Upper lobe of right lung (tissue), 1 donor: Measurements from ENCODE around the gene KHDRBS1. TPM values are rescaled to one million over a fixed set of nuclear protein-coding genes. Genes with fewer than 3 reads are reported as not detected.
A peak's percentile ranks its signal among the peaks of the same experiment; 100 is the strongest.

Source experiments
- ATAC-seq: fragments of 200-7000 bp; cut with Tn5 transposase; one replicate; pipeline ENCODE4 v1.9.1; 2020; ENCODE audit warnings: mild to moderate bottlenecking, moderate library complexity
- DNase-seq: peaks from one replicate; pipeline ENCODE4 v3.0.0-alpha.2; 2020
- H3K27ac ChIP-seq: fragments of 200-600 bp; one replicate; pipeline ENCODE4 v1.8.0; 2022
- H3K27me3 ChIP-seq: fragments of 200-600 bp; one replicate; pipeline ENCODE4 v1.8.0; 2022; ENCODE audit warnings: mild to moderate bottlenecking
- H3K36me3 ChIP-seq: fragments of 200-600 bp; one replicate; pipeline ENCODE4 v1.8.0; 2022
- H3K4me1 ChIP-seq: fragments of 200-600 bp; one replicate; pipeline ENCODE4 v1.8.0; 2022
- H3K4me3 ChIP-seq: fragments of 200-600 bp; one replicate; pipeline ENCODE4 v1.8.0; 2022; ENCODE audit warnings: mild to moderate bottlenecking
- H3K9me3 ChIP-seq: fragments of 200-600 bp; one replicate; pipeline ENCODE4 v1.8.0; 2022
- intact Hi-C: fragments of 100-400 bp; cut with DNase I; formaldehyde crosslinking; loops from one replicate; pipeline ENCODE4 v1.11.0; 2022
- total RNA-seq: library from RNA; stranded (reverse); fragmentation: NEBNext Ultra II Directional; extraction: Animal tissue kit (Norgen Biotek cat#: 25700); gene quantifications from one replicate; pipeline ENCODE4 v1.2.1, GENCODE V29; 2021
- TF ChIP-seq, protein P1 (sequence below): fragments of 200-600 bp; IDR thresholded peaks from one replicate; pipeline ENCODE4 v1.8.0; 2022; ENCODE audit warnings: antibody characterized with exemption
- donor health status: DM: no; HTN: yes; CAD: no; lungs with severe emphysema.

The KHDRBS1 gene
- total RNA-seq, 1 donor from 2014 or later: 81.7 TPM

DNA sequence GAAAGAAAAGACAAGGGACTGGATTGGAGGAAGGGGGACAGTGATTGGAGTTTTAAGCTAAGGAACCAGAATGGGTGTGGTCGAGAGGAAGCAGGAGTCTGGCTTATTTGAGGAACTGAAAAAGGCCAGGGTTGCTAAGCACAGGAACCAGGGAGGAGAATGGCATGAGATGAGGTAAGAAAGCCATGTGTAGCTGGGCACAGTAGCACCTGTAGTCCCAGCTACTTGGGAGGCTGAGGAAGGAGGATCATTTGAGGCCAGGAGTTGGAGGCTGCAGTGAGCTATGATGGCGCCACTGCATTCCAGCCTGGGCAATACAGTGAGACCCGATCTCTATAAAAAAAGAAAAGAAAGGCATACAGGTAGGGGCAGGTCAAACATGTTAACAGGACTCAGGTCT, 8.1 kb upstream of the KHDRBS1 start:
- intact Hi-C loops: no loop called here
- no peak overlapping the region for H3K27ac ChIP-seq
- H3K4me1 ChIP-seq: no peaks in the 10 kb centered on the region
- no peaks in the 10 kb centered on the region for H3K36me3 ChIP-seq
- ATAC-seq (peak; percentile 85), DNase-seq (peak; percentile 11)
- TF ChIP-seq, protein P1, sequence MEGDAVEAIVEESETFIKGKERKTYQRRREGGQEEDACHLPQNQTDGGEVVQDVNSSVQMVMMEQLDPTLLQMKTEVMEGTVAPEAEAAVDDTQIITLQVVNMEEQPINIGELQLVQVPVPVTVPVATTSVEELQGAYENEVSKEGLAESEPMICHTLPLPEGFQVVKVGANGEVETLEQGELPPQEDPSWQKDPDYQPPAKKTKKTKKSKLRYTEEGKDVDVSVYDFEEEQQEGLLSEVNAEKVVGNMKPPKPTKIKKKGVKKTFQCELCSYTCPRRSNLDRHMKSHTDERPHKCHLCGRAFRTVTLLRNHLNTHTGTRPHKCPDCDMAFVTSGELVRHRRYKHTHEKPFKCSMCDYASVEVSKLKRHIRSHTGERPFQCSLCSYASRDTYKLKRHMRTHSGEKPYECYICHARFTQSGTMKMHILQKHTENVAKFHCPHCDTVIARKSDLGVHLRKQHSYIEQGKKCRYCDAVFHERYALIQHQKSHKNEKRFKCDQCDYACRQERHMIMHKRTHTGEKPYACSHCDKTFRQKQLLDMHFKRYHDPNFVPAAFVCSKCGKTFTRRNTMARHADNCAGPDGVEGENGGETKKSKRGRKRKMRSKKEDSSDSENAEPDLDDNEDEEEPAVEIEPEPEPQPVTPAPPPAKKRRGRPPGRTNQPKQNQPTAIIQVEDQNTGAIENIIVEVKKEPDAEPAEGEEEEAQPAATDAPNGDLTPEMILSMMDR: no peak
- no peak overlapping the region for H3K4me3 ChIP-seq
- no peaks in the 10 kb centered on the region for H3K9me3 ChIP-seq
- H3K27me3 ChIP-seq: no peaks in the 10 kb centered on the region

DNA sequence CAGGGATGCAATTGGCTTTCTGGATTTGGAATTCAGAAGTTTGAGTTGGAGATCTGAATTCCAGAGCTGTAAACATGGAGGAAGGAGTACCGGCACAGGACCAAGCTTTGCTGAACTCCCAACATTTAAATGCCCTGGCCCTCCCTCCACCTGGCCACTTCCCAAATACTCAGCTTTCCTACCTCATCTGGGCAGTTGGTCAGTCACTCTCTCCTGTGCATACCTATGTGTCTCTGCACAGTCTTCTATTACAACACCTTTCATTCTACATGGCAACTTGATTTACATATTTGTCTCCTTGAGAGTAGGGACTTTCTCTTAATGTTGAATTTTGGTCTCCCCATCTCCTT, 6.1 kb upstream of the KHDRBS1 start:
- intact Hi-C loops: no loop called here
- TF ChIP-seq, protein P1: no peak
- no peaks in the 10 kb centered on the region for H3K36me3 ChIP-seq
- no peak overlapping the region for H3K4me3 ChIP-seq
- no peak for DNase-seq
- H3K27me3 ChIP-seq: no peaks in the 10 kb centered on the region
- H3K27ac ChIP-seq: no peak overlapping the region
- no peaks in the 10 kb centered on the region for H3K4me1 ChIP-seq
- no peaks in the 10 kb centered on the region for H3K9me3 ChIP-seq
- no peak for ATAC-seq

DNA sequence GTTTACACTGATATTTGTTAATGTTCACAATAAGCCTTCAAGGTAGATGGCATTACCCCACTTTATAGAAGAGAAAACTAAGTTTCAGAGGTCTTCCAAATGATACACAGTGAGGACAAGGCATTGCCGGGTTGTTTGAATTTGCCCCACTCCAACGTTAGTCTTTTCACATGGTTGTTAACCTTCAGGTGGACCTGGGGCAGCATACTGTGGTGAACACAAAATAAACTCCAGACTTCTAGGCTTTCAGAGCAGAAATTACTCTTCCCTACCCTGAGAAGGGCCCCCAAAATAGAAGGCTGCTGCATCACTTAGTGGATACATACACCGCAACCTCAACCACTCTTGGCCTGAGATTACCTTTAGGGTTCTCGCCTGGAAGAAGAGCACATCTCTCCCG, 3.4 kb upstream of the KHDRBS1 start:
- H3K4me3 ChIP-seq: no peak overlapping the region
- intact Hi-C loops: no loop called here
- ATAC-seq (no peak), DNase-seq (no peak)
- no peaks in the 10 kb centered on the region for H3K9me3 ChIP-seq
- H3K27me3 ChIP-seq: no peaks in the 10 kb centered on the region
- peaks cover 7% of the 10 kb centered on the region for H3K4me1 ChIP-seq
- TF ChIP-seq, protein P1: no peak
- H3K36me3 ChIP-seq: no peaks in the 10 kb centered on the region
- H3K27ac ChIP-seq: no peak overlapping the region

DNA sequence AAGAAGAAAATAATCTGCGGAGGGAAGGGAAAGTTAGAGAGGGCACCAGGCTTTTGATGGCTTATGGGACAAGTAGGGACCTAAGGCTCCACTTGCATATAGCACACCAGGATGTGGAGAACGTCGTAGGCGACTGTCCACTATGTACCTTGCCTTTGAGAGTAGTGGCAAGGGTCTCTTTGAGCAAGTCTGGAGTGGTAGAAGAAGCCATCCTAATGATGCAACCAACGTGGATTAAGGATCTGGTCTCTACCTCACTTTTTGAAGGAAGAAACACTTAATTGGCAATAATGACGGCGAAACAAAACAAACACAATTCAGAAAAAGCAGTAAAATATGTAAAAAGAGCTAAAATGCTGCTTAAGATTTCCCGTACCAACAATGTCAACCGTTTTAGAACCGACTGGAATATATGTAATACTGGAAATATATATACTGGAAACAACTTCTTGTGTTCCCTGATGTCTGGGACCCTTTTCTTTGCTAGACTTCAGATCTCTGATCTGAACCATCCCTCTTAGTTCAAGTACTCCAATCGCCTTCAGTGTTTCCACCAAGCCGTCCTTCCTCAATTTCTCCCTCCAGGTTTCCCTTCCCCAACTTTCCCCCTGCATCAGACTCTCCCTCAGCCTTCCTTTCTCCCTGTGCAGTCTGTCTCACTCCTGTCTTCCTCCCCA, 821 bp upstream of the KHDRBS1 start:
- Histone ChIP-seq H3K36me3 (no peaks in the 10 kb centered on the region), H3K4me3 (peak overlapping the region; percentile 96), H3K27ac (peak overlapping the region; percentile 98), H3K27me3 (no peaks in the 10 kb centered on the region), H3K9me3 (no peaks in the 10 kb centered on the region), H3K4me1 (peaks cover 32% of the 10 kb centered on the region)
- TF ChIP-seq, protein P1: no peak
- DNase-seq (no peak), ATAC-seq (no peak)
- intact Hi-C loops: no loop called here

DNA sequence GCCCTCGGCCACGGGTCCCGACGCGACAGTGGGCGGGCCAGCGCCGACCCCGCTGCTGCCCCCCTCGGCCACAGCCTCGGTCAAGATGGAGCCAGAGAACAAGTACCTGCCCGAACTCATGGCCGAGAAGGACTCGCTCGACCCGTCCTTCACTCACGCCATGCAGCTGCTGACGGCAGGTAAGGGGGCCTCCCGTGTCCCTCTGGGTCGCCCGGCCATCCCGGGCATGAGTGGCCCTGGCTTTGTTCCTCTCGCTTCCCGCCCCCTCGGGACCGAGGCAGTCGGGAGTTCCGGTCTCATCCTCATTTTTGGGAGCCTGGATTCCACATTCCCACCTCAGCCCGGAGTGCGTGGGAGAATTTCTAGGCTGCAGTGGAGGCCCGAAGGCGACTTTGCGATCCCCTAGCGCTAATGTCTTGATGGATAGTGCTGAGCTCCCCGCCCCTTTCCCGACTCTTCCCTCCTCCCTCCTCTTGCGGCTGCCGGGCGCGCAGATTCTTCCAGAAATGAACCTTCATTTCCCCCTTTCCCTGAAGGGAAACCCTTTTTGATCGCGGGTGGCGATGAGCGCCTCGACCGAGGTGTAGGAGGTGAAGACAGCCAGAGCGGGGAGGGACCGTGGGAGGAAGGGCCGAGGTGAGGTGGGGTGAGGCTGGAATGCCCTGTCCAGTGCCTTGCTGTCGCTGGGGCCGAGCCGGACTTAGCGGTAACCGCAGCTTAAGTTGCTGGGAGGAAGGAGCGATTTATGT, 705 bp downstream of the KHDRBS1 start:
- DNase-seq (peak; percentile 78), ATAC-seq (peak; percentile 42)
- intact Hi-C loops: no loop called here

More for the DNA sequence above, 705 bp downstream of the KHDRBS1 start:
- H3K27ac ChIP-seq: peak overlapping the region; percentile 98
- TF ChIP-seq, protein P1: no peak
- no peaks in the 10 kb centered on the region for H3K36me3 ChIP-seq
- H3K9me3 ChIP-seq: no peaks in the 10 kb centered on the region
- H3K27me3 ChIP-seq: no peaks in the 10 kb centered on the region
- H3K4me1 ChIP-seq: peaks cover 45% of the 10 kb centered on the region
- peak overlapping the region; percentile 96 for H3K4me3 ChIP-seq
